Stimulated activated CD4-positive, alpha-beta T cell treated with anti-CD3 and anti-CD28 coated beads, Interleukin-1b, Interleukin-23, amount 100 ng/mL, for 48 hours (primary cell): ENCODE measurements around the gene FAM184B.
"Not testable (repeated sequence)": the region's sequence is repeated elsewhere in the genome, so short reads cannot be mapped to it uniquely, and the experiment has no call there.

Experiments
- DNase-seq: peaks from one replicate; pipeline ENCODE4 v3.0.0-alpha.2; 2020

FAM184B gene

DNA sequence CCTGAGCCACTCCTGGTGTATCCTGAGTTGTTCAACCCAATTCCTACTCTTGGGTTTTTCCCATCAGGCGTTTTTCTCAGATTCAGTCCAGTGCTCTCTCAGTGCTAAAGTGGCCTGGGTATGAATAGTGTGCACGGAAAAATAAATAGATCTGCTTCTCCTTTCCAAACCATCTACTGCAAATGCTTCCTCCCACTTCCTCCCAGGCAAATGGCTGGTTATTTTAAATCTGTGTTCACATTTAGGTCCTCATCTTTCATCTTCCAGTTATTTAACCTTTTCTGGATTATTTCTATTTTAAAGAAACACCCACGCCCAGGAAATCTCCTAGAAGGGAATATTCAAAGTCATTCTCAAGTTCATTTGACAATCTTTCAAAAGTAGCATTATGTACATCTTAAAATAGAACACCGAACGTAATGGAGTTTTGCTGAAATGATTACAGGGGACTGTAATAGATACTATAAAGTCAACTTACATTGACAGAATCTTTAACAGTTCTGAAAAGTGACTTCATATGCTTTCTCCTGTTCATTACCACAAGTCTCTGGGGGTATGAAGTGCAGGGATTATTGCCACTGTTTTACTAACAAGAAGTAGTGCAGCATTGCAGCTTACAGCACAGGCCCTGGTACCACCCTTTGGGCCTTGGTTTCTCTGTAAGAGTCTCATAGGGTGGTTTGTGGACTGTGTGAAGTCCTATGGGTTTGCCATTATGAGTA lies 100.7 kb downstream of the FAM184B start:
- DNase-seq = no peak

DNA sequence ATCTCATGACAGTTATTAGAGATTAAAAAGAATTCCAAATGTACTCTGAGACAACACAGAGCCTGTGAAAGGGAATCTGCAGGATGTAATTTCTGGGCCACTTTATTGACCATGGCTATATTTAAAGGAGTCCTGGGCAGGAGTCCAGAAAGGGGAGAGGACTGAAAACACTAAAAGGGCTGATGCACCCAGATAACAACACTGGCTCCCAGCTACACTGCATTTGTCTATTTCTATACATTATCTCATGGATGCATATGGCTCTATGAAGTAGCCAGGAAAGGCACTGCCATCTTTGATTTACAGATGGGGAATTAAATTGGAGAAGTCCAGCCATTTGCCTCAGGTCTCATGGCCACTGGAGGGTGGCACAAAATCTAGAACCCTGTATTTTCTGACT lies 111.0 kb downstream of the FAM184B start:
- no peak for DNase-seq

DNA sequence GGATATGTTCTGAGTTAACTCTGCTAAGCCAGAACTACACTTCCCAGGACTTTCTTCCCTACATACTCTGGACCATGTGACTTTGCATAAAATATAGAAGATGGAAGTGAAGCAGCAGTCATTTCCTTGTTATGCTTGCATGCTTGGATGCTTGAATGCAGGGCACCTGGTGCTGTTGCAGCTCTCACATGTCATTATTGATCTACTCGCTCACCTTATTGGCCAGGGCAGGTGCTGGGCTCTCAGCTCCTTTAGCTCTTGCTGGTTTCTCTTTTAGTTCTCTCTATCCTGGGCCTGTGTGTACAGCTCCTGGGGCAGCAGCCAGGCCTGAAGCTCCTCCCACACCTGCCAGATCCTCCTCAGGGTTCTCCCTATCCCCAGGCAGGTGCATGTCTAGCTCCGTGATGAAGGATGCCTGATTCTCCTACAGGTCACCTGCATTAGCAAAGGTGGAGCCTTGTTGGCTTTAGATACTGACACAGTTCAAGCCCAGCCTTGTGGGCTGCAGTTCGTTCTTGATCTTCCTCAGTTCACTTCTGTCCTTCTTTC lies 113.7 kb downstream of the FAM184B start:
- DNase-seq = no peak

DNA sequence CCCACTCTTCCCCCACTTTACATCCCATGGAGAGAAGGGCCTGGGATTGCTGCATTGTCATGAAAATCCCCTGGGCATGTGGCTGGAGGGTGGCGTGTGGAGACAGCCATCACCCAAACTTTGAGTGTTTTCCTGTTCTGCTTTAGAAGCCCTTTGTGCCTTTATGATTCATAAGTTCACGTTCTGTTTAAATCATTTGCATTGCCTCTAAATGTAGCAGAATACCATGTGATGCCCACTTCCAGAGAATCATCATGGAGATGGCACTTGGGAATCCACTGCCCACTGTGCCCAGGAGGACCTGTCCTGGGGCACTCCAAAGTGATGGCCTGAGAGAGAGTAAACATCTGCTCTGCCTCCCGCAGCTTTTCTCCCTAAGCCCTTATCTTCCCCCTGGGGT lies 114.2 kb downstream of the FAM184B start:
- no peak for DNase-seq

DNA sequence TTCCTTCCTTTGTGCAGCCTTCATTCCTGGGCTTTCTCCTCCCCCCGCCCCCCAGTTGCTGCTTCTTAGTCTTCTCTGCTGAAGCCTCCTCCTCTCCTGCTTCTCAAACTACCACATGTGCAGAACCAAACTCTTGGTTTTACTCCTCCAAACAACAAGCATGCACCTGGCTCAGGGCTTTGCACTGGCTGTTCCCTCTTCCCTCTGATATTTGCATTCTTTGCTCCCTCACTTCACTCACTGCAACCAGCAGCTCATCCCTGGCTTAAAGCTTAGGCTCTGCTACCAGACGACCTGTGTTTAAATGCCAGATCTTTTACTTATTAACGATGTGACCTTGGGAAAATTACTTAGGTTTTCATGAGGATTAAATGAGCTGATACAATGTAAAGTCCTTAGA lies 115.6 kb downstream of the FAM184B start:
- no peak for DNase-seq

DNA sequence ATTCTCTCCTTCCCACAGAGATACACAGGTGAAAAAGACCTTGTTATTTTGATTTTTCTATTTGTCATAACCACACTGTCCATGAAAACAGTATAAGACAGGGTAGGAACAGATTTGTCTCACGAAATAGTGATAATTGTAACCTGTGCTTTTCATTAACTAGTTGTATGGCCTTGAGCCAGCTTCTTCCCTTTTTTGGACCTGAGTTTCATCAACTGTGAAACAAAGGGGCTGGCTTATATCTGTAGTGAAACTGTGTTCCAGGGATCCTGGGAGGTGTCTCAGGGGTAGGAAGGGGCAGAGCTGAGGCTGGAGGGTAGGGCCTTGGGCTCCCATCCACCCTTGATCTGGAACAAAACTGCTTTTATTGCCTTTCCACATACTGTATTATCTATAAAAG lies 116.1 kb downstream of the FAM184B start:
- no peak for DNase-seq

DNA sequence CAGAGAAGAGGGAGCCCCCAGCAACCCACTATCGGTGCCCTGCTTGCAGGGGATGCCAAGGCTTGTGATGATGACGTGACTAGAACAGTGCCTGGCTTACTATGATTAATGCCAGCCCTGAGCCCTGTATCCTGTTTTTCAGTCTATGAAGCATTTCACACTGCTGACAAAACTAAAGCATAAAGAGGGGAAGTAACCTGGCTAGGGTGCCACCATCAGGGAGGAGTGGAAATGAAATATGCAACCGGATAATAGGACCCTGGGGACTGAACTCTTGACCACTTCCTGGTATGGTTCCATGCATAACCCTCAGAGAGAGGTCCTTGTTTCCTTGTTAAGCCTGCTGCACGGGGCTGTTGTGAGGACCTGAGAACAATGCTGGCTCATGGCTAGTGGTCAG lies 116.7 kb downstream of the FAM184B start:
- DNase-seq = peak; percentile 8

DNA sequence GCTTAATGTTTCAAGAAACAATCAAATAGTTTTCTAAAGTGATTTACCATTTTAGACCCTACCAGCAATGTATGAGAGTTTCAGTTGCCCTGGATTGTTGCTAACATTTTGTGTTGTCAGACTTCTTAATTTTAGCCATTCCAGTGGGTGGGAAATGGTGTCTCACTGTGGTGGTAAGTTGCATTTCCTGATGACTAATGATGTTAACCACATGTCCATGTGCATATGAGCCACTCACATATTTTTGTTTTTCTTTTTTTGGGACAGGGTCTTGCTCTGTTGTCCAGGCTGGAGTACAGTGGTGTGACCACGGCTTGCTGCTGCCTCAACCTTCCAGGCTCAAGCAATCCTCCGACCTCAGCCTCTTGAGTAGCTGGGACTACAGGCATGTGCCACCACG lies 118.7 kb downstream of the FAM184B start:
- DNase-seq = no peak

DNA sequence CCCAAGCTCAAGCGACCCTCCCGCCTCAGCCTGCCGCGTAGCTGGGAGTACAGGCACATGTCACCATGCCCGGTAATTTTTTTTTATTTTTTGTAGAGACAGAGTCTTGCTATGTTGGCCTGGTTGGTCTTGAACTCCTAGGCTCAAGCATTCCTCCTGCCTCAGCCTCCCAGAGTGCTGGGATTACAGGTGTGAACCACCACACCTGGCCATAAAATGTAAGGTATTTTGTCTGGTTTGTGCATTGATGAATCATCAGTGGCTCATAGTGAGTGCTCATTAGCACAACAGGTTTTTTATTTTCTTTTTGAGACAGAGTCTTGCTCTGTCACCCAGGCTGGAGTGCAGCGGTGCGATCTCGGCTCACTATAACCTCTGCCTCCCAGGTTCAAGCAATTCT lies 122.2 kb downstream of the FAM184B start:
- not testable (repeated sequence) for DNase-seq

DNA sequence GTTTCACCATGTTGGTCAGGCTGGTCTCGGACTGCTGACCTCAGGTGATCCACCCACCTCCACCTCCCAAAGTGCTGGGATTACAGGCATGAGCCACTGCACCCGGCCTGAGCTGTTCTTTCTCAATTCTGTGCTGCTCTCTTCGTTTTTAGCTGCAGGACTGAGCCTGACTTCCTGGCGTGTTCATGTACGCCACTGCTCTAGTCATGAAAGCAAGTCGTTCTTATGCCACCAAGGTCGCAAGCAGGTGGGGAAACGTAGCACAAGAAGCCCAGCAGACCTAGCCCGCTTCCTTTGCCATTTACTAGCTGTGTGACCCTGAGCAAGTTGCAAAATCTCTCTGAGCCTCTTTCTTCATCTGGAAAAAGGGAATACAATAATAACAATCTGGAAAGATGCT lies 123.6 kb downstream of the FAM184B start:
- DNase-seq = no peak

DNA sequence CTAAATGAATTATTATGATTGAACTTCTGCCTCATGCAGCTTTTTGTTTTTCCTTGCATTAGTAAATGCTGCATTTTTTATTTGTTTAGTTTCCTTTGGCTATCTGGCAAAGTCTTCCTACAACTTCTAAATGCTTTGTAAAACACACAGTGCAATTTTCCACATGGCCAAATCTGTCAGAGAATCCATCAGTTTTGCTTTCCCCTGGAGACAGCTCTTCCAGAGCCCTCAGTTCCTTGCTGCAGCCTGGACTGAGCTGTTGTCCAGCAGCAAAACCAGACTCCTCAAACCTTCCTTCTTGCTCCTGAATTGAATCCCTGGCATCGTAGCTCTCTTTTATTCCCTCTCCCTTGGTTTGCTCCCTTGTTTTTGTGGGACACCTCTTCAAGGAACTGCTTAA lies 124.3 kb downstream of the FAM184B start:
- no peak for DNase-seq

DNA sequence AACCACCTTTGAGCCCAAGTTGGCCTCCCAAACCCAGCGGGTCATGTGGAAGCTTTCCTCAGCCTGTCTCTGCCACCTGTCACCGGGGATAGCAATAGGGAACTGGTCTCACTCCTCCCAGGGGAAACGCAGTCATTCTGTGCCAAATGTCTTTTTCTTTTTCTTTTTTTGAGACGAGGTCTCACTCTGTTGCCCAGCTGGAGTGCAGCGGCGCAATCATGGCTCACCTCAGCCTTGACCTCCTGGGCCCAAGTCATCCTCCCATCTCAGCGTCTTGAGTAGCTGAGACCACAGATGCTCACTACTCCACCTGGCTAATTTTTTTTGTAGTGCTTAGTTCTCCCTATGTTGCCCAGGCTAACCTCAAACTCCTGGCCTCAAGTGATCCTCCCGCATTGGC lies 126.7 kb downstream of the FAM184B start:
- DNase-seq = no peak

DNA sequence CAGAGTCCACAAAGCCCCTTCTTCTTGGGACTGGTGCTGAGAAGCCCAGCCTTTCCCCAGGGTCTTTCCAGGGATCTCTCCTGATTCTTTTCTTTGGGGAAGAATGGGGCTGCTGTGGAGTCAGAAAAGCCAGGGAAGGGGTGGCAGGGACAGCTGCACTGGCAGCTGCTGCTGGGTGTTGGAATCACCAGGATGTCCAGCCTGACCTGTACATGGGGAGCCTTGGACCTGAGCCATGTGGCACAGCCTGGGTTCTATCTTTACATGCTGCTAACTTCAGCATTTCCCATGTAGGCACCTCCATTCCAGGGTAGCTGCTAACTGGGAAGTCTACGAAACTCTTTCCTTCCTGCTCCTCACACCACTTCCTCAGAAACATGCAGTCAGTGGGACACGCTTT lies 131.0 kb downstream of the FAM184B start:
- DNase-seq = no peak

DNA sequence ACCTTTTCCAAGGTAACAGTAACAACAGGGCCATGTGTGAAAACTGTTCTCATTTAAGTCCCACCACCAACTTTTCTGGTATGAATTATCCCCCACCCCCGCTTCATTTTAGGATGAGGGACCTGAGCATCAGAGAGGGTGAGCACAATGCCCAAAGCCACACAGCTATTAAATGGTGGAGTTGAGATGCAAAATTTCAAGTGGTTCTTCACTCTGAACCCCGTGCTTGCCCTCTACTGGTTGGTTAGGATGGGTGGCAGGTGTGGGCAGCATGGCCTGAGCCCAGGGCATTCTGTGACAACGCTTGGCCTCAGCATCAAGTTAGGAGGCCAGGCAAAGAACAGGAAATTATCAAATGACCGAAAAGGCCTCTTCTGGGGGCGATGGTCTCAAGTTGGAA lies 133.5 kb downstream of the FAM184B start:
- DNase-seq = no peak

DNA sequence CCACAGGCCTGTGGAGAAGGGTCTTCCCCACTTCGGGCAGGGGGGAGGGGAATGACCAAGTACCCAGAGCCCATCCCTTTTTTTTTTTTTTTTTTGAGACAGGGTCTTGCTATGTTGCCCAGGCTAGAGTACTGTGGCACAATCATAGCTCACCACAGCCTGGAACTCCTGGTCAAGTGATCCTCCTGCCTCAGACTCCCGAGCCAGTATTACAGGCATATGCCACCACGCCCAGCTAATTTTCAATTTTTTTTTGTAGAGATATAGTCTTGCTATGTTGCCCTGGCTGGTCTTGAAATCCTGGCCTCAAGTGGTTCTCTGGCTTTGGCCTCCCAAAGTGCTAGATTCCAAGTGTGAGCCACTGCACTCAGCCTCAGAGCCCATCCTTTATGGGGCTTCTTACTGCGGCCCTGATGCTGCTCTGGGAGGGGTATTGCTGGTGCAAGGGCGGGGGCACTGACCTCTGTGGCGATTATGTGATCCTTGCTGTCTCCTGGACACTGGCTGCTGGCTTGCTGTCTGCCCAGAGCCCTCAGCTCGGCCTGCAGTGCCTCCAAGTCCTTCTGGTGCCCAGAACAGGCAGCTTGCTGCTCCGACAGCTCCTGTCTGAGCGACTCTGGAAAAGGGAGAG lies 134.1 kb downstream of the FAM184B start:
- DNase-seq = no peak

DNA sequence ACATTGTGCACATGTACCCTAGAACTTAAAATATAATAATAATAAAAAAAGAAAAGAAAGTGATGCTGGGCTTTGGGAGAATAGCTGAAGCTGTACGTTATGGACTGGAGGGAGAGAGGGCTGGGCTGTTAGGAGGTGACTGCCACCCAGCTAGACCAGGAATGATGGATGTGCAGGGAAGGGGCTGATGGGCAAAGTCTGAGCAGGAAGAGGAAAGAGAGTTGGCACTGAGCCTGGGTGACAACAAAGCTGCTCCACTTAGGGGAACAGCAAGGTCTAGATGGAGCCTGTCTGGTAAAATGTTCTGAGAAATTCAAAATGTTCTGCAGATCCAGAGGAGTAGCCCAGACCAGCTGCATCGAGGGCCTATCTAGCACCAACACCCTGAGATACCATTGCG lies 134.7 kb downstream of the FAM184B start:
- DNase-seq = no peak

DNA sequence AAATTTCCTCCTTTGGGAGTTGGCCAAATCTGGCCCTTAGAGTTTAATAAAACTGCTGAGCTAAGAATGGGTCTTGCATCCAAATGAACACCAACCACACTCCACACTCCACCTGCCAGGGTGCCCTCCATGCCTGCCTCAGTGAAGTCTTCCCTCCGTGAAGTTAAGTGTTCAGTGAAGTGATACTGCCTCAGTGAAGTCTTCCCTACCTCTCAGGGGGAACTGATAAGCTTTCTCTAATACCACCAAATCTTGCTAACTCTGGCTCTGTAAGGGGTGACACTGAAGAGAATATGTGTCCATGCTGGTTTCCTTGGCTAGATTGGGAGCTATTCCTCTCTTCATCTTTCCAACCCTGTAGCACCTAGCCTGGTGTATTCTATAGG lies 139.0 kb downstream of the FAM184B start:
- DNase-seq = no peak

DNA sequence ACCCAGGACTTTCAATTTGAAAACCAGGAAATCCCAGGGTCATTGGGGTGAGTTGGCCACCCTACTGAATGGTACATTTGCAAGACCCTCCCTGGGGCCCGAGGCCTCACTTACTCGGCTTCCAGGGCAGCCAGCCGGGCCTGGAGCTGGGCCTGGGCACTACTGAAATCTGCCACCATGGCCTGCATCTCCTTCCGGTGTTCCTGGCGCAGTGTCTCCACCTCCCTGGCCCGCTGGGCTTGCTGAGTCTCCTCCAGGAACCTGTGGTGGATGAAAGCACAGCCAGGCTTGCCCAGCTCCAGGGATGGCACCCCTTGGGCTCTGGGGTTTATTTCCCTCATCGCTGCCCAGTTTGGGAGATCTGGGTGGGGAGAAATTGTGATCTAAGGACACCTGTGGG lies 142.3 kb downstream of the FAM184B start:
- DNase-seq = no peak

DNA sequence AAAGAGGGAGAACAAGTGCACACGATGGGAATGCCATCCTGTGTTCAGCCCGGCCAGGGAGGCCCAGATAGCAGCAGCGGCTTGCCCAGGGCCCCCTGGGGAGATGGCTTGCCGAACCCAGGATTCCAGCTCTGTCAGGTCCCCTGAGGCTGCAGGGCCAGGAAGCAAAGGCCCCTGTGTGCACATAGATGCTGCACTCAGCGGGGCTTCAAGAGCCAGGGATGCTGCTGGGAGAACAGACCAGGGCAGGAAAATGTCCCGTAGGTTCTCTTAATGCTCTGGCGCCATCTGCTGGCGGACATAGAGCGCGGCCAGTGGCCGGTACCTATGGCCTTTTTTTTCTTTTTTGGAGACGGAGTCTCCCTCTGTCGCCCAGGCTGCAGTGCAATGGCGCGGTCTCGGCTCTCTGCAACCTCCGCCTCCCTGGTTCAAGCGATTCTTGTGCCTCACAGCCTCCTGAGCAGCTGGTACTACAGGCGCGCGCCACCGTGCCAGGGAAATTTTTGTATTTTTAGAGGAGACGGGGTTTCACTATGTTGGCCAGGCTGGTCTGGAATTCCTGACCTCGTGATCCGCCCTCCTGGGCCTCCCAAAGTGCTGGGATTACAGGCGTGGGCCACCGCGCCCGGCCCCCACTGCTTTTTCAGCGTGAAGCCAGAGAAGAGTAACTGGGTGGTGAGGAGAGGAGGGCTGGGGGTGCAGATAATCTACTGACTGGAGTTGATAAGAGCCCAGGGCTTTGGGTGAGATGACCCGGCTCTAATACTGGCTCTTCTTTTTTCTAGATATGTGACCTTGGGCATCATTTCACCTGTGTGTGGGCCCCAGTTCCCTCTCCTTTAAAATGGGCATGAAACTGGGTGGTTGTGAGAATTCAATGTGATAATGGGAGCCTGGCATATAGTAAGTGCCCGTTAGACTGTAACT lies 144.5 kb downstream of the FAM184B start:
- peak; percentile 66 for DNase-seq

DNA sequence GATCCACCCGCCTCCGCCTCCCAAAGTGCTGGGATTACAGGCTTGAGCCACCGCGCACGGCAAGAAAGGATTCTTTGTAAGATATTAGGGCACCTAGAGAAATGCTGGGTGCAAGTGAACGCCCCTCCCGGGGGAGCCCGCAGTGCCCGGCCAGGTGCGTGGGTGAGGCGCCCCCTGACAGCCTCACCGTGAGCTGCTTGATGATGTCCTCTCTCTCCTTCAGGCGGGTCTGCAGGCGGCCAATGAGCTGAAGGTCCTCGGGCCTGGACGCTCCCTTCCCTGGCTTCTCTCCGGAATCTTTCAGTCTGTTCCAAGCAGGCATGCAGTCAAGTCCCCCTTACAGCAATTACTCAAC lies 145.1 kb downstream of the FAM184B start:
- no peak for DNase-seq

DNA sequence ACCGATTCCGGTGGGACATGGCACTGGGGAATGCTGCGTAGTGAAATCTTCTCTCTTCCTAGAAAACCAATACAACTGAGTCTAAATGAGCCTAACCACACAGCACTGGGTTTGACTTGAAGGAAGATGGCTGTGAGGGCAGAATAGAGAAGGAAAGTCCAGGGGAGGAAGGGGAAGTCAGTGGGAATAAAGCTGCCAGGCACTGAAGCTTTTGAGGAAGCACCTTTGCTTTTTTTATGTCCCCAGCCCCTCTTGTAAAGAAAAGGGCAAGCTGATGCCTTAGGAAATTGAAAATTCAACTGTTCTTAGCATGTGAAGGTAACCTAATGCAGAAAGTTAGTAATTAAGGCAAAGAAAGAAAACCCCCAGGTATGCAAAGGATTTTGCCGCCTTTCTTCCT lies 146.4 kb downstream of the FAM184B start:
- no peak for DNase-seq

DNA sequence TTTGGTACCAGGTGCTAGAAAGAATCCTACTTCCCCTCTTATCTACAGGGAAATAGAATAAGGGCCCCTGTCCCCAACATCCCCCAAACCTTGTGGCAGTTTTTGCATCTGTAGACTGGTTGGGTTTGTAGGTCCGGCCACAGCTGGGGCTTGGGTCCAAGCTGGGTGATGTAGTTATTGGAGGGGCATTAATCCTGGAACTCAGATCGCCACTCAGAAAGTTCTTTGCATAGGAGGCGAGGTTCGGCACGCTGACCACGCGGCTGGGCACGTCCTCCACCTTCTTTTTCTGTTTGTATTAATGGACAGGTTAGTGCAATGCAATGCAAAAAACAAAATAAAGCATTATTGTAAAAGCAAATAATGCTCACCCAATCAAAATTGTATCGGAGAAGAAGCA lies 147.8 kb downstream of the FAM184B start:
- DNase-seq = no peak

DNA sequence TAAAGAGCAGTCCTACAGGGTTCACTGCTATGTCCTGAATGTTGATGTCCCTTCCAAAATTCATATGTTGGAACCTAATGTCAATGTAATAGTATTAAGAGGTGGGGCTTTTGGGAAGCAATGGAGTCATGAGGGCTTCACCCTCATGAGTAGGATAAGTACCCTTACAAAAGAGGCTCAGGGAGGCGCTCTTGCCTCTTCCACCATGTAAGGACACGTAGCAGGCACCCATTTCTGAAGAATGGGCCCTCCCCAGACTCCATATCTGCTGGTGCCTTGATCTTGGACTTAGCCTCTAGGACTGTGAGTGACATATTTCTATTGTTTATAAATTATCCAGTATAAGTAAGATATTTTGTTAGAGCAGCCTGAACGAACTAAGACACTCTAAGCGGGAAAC lies 151.2 kb downstream of the FAM184B start:
- DNase-seq = no peak

DNA sequence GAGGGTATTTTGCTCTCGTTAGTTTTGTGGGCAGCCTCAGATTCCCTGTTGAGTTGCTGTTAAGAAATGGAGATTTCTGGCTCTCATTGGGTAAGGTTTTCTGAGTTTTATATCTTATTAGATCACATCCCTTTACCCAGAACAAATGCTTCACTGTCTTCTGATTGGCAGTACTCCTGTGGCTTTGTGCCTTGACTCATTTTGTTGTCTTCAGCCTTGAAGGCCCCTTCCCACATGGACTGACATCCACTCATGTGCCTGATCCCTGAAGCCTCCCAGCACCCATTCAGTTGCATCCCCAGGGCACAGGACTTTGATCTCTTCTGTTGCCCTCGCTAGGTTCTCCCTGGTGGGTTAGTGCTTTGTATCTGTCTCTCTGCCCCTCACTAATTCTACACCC lies 156.6 kb downstream of the FAM184B start:
- DNase-seq = no peak
